GM18907 (cell line): ENCODE measurements around the gene OPALIN.

Source experiments
- ATAC-seq: cut with Tn5 transposase; IDR thresholded peaks from one replicate; pipeline ENCODE4 v1.9.1; 2021; ENCODE audit warnings: mild to moderate bottlenecking, moderate library complexity; ENCODE audit not compliant: unreplicated experiment

Gene OPALIN

GRCh38 chr10:96305019-96305418, 53.8 kb downstream of the OPALIN start:
- no peak for ATAC-seq

- ATAC-seq = no peak
Observed at GRCh38 chr10:96304230-96304629, 54.6 kb downstream of the OPALIN start, which contains the start of gene DNTT. Gene DNTT (plus strand): TSS chr10:96304434. CDS start chr10:96304498, 64 bp downstream.

- ATAC-seq = no peak
Observed at GRCh38 chr10:96301616-96302015, 57.2 kb downstream of the OPALIN start.

GRCh38 chr10:96299383-96299782, 59.4 kb downstream of the OPALIN start:
- no peak for ATAC-seq

- no peak for ATAC-seq
Observed at GRCh38 chr10:96298362-96298761, 60.4 kb downstream of the OPALIN start.

GRCh38 chr10:96297486-96297885, 61.3 kb downstream of the OPALIN start:
- no peak for ATAC-seq

- ATAC-seq = no peak
Observed at GRCh38 chr10:96295475-96295874, 63.3 kb downstream of the OPALIN start.
